Measurements from ENCODE around the gene HPCAL1. TPM values are rescaled to one million over a fixed set of nuclear protein-coding genes. Genes with fewer than 3 reads are reported as not detected.
A peak's percentile ranks its signal among the peaks of the same experiment; 100 is the strongest.

Gene HPCAL1
- total RNA-seq, 1 donor from 2014 or later, result 401 TPM

GRCh38 chr2:10301941-10302478, 694 bp upstream of the HPCAL1 start:
- DNase-seq (ENCODE audit: low spot score in 2 of 2), result no peak
- Histone ChIP-seq H3K27me3 (no peaks in the 10 kb centered on the region), H3K4me1 (peaks cover 0 to 6% of the 10 kb centered on the region in 2 donors), H3K27ac (peak overlapping the region; percentile 78 to 84), H3K9me3 (no peaks in the 10 kb centered on the region), H3K4me3 (peak overlapping the region; percentile 68 to 92), H3K36me3 (no peaks in the 10 kb centered on the region)
- TF ChIP-seq, protein P1, sequence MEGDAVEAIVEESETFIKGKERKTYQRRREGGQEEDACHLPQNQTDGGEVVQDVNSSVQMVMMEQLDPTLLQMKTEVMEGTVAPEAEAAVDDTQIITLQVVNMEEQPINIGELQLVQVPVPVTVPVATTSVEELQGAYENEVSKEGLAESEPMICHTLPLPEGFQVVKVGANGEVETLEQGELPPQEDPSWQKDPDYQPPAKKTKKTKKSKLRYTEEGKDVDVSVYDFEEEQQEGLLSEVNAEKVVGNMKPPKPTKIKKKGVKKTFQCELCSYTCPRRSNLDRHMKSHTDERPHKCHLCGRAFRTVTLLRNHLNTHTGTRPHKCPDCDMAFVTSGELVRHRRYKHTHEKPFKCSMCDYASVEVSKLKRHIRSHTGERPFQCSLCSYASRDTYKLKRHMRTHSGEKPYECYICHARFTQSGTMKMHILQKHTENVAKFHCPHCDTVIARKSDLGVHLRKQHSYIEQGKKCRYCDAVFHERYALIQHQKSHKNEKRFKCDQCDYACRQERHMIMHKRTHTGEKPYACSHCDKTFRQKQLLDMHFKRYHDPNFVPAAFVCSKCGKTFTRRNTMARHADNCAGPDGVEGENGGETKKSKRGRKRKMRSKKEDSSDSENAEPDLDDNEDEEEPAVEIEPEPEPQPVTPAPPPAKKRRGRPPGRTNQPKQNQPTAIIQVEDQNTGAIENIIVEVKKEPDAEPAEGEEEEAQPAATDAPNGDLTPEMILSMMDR (IDR thresholded peaks at IDR 0.05), result no peak
- intact Hi-C loops (cut with DNase I), result loop anchor here (1.0 to 10.0 kb wide), 6 partner anchors 17 to 510 kb away; partner anchors contain the start of genes KLF11, ODC1, PDIA6 and RRM2

GRCh38 chr2:10303181-10303693, 533 bp downstream of the HPCAL1 start:
- intact Hi-C loops (cut with DNase I), result loop anchor here (2.0 to 10.0 kb wide), 4 partner anchors 144 to 509 kb away; partner anchors contain the start of genes KLF11, ODC1, PDIA6 and RRM2
- H3K36me3 ChIP-seq, result no peaks in the 10 kb centered on the region
- TF ChIP-seq, protein P1 (IDR thresholded peaks at IDR 0.05), result no peak
- H3K9me3 ChIP-seq, result no peaks in the 10 kb centered on the region
- H3K4me1 ChIP-seq, result peaks cover 0 to 6% of the 10 kb centered on the region in 2 donors
- peak overlapping the region; percentile 68 to 92 for H3K4me3 ChIP-seq
- H3K27me3 ChIP-seq, result no peaks in the 10 kb centered on the region
- DNase-seq (ENCODE audit: low spot score in 2 of 2), result peak in 1 of 2 donors; percentile 69
- H3K27ac ChIP-seq, result peak overlapping the region in 1 of 2 donors; percentile 78

GRCh38 chr2:10303694-10304378, 1.1 kb downstream of the HPCAL1 start:
- intact Hi-C loops (cut with DNase I), result loop anchor here (2.0 to 10.0 kb wide), 4 partner anchors 143 to 508 kb away; partner anchors contain the start of genes KLF11, ODC1, PDIA6 and RRM2

DNA sequence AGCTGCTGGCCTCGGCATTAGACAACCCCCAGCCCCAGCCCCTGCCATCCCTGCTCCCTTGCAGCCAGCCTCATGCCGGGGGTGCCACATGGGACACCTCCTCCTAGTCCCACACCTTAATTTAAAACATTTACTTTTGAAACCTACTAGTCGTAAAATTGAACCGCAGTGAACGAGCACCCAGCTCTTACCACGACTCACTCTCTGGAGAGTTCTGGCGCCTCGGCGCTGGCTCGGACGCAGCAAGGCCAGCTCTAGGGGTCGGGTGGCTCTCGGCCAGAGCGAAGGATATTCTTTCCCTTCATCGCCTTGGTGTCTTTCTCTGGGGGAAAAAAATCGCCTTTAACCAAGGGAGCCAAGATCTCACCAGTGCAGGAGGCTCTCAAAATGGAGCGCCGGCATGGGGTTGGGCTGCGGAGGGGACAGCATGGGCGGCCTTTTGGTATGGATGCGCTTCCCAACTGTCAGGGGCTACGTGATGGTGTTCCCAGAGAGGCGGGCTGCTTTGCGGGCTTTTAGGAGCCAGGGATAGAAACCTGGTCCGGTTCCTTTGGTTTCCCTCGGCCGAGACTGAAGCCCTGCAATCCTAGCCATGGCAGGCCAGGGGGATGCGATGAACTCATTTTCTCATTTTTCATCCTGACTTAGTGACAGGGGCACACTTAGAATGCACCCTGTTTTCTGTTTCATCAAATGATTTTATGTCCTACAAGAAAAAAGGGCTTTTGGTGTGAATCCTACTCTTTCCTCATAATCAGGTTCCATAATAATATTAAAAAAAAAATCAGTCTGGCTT, 2.0 kb downstream of the HPCAL1 start:
- Histone ChIP-seq H3K9me3 (no peaks in the 10 kb centered on the region), H3K4me1 (peaks cover 0 to 6% of the 10 kb centered on the region in 2 donors), H3K36me3 (no peaks in the 10 kb centered on the region), H3K27me3 (no peaks in the 10 kb centered on the region), H3K4me3 (peak overlapping the region; percentile 68 to 92), H3K27ac (no peak overlapping the region)
- no peak for DNase-seq (ENCODE audit: low spot score in 2 of 2)
- intact Hi-C loops (cut with DNase I), result loop anchor here (5.0 to 10.0 kb wide), 3 partner anchors 143 to 508 kb away; partner anchors contain the start of genes KLF11, ODC1 and PDIA6
- TF ChIP-seq, protein P1 (IDR thresholded peaks at IDR 0.05), result no peak

More at GRCh38 chr2:10303694-10304378, 1.1 kb downstream of the HPCAL1 start:
- no peaks in the 10 kb centered on the region for H3K9me3 ChIP-seq
- H3K27me3 ChIP-seq, result no peaks in the 10 kb centered on the region
- DNase-seq (ENCODE audit: low spot score in 2 of 2), result peak in 1 of 2 donors; percentile 69
- TF ChIP-seq, protein P1 (IDR thresholded peaks at IDR 0.05), result peak in 1 of 3 experiments; percentile 18
- H3K27ac ChIP-seq, result no peak overlapping the region
- H3K4me3 ChIP-seq, result peak overlapping the region; percentile 68 to 92
- peaks cover 0 to 6% of the 10 kb centered on the region in 2 donors for H3K4me1 ChIP-seq
- no peaks in the 10 kb centered on the region for H3K36me3 ChIP-seq

- H3K36me3 ChIP-seq, result no peaks in the 10 kb centered on the region
- TF ChIP-seq, protein P1 (IDR thresholded peaks at IDR 0.05), result no peak
- no peaks in the 10 kb centered on the region for H3K9me3 ChIP-seq
- no peaks in the 10 kb centered on the region for H3K27me3 ChIP-seq
- H3K4me3 ChIP-seq, result peak overlapping the region in 1 of 2 donors; percentile 92
- peaks cover 0 to 6% of the 10 kb centered on the region in 2 donors for H3K4me1 ChIP-seq
- DNase-seq (ENCODE audit: low spot score in 2 of 2), result no peak
- H3K27ac ChIP-seq, result no peak overlapping the region
- intact Hi-C loops (cut with DNase I), result loop anchor here (10.0 kb wide), 1 partner anchor 260 kb away; the partner anchor contains the start of gene KLF11
Measured at GRCh38 chr2:10305254-10305635, 2.5 kb downstream of the HPCAL1 start.
